Activated naive CD8-positive, alpha-beta T cell treated with anti-CD3 and anti-CD28 coated beads, Interleukin-2, amount 10 ng/mL, durations not matched to agents 7 days and 5 days (primary cell): Measurements from ENCODE around the gene PIGM. TPM values are rescaled to one million over a fixed set of nuclear protein-coding genes. Genes with fewer than 3 reads are reported as not detected.
"Not testable (repeated sequence)": the region's sequence is repeated elsewhere in the genome, so short reads cannot be mapped to it uniquely, and the experiment has no call there.

Experiments
- ATAC-seq: fragments of 150-1000 bp; cut with Tn5 transposase; one replicate; pipeline ENCODE4 v1.10.0; 2021; ENCODE audit warnings: low read depth, moderate library complexity
- POLR2A ChIA-PET: fragments of 350-600 bp; sonication (Branson Sonifier 250); formaldehyde crosslinking; loops from one replicate; lab custom pipeline; 2021; ENCODE audit warnings: antibody characterized with exemption; lab: Charles Lee
- DNase-seq: peaks from one replicate; pipeline ENCODE4 v3.0.0; 2021
- H3K27ac Mint-ChIP-seq: one replicate; pipeline ENCODE4 v1.8.0; 2022; ENCODE audit warnings: mild to moderate bottlenecking, mixed read lengths
- H3K27me3 Mint-ChIP-seq: one replicate; pipeline ENCODE4 v1.8.0; 2022; ENCODE audit warnings: mild to moderate bottlenecking, moderate library complexity, mixed read lengths
- H3K36me3 Mint-ChIP-seq: one replicate; pipeline ENCODE4 v1.8.0; 2021; ENCODE audit warnings: mild to moderate bottlenecking, mixed read lengths
- H3K4me1 Mint-ChIP-seq: one replicate; pipeline ENCODE4 v1.8.0; 2021; ENCODE audit warnings: mixed read lengths
- H3K4me3 Mint-ChIP-seq: one replicate; pipeline ENCODE4 v1.8.0; 2022; ENCODE audit warnings: mild to moderate bottlenecking, moderate library complexity, mixed read lengths
- H3K9me3 Mint-ChIP-seq: one replicate; pipeline ENCODE4 v1.8.0; 2021; ENCODE audit warnings: mixed read lengths
- total RNA-seq, 2 experiments: library from RNA; stranded (reverse); gene quantifications; one replicate each; pipeline ENCODE4 v1.2.3, GENCODE V29; 2021

Gene PIGM
- total RNA-seq, 2 experiments from 2014 or later: 7.2 to 7.3 TPM

GRCh38 chr1:160050619-160051018, 18.8 kb upstream of the PIGM start:
- Mint-ChIP-seq H3K9me3 (no peaks in the 10 kb centered on the region), H3K36me3 (no peaks in the 10 kb centered on the region), H3K27ac (no peak overlapping the region), H3K4me3 (no peak overlapping the region), H3K4me1 (peaks cover 15% of the 10 kb centered on the region), H3K27me3 (peaks cover 16% of the 10 kb centered on the region)
- POLR2A ChIA-PET: no interaction called here
- DNase-seq (no peak), ATAC-seq (no peak)

GRCh38 chr1:160050182-160050581, 18.4 kb upstream of the PIGM start:
- H3K4me1 Mint-ChIP-seq: peaks cover 15% of the 10 kb centered on the region
- H3K27ac Mint-ChIP-seq: not testable (repeated sequence)

DNA sequence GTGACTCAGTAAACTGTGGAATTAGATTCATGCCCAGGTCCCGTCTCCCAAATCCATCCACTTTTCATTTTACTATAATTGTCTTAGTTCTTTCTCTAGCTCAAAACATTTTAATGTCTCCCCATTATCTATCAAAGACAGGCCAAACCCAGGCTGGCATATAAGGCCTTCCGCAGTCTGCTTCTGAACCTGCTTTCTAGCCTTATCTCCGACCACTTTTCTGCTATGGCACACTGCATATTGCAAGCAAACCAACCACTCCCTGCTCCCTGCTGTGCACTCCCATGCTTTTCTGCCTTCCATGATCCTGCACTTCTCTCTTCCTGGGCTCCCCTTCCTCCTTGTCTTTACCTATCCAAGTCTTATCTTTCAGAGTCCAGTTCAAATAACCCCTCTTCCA, 17.3 kb upstream of the PIGM start:
- Mint-ChIP-seq H3K4me3 (no peak overlapping the region), H3K27ac (no peak overlapping the region), H3K4me1 (peaks cover 14% of the 10 kb centered on the region), H3K9me3 (no peaks in the 10 kb centered on the region), H3K36me3 (no peaks in the 10 kb centered on the region), H3K27me3 (peaks cover 24% of the 10 kb centered on the region)
- ATAC-seq: no peak
- POLR2A ChIA-PET: no interaction called here
- DNase-seq: no peak

More at GRCh38 chr1:160050182-160050581, 18.4 kb upstream of the PIGM start:
- POLR2A ChIA-PET, DNase-seq, H3K9me3 Mint-ChIP-seq, H3K4me3 Mint-ChIP-seq, ATAC-seq, H3K36me3 Mint-ChIP-seq: not testable (repeated sequence)
- peaks cover 16% of the 10 kb centered on the region for H3K27me3 Mint-ChIP-seq

DNA sequence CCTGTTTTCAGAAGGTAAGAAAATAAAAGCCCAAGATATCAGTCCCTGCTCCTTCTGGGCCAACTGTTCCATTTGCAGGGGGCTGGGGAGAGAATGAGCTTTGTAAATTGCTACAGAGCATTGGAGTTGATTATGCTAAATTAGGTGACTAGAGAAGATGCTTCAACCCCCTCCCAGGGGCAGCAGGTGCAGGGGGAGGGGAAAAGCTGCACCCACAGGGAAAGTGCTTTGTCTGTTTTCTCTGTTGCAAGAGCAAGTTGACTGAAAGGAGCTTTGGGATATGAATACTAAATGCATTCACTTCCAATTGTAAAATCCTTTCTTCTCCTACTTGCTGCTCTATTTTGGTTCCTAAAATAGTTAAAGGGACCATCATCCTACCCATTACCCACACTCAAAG, 16.5 kb upstream of the PIGM start:
- Mint-ChIP-seq H3K36me3 (no peaks in the 10 kb centered on the region), H3K27ac (no peak overlapping the region), H3K4me1 (peaks cover 13% of the 10 kb centered on the region), H3K27me3 (peaks cover 22% of the 10 kb centered on the region), H3K4me3 (no peak overlapping the region), H3K9me3 (no peaks in the 10 kb centered on the region)
- DNase-seq (no peak), ATAC-seq (no peak)
- POLR2A ChIA-PET: no interaction called here

DNA sequence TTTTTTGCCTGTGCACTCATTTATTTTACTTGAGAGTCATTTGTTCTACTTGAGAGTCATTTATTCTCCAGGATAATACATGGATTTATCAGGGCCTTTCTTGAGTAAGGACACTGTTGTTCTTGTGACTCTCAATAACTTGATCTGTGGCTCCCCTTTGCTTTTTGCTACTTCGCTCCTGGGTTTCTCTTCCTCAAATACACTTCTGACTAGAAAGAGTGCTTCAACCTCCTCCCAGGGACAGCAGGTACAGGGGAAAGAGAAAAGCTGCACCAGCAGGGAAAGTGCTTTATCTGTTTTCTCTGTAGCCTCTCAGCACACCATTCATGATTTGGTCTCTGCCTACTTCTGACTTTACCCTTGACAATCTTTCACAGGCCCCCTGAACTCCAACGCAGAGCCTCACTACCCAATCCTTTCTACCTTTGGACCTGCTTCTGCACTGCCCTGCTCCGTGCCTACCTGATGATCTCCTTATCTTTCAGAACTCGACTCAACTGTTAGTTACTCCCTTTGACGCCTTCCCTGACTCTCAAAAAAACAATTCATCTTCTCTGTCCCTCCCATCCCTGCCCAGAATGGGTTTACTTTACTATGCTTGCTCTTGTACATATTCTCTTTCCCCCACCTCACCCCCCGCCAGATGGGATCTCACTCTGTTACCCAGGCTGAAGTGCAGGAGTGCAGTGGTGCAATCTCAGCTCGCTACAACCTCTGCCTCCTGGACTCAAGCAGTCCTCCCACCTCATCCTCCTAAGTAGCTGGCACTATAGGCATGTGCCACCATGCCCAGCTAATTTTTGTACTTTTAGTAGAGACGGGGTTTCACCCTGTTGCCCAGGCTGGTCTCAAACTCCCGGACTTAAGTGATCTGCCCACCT, 15.6 kb upstream of the PIGM start:
- H3K27me3 Mint-ChIP-seq: peaks cover 19% of the 10 kb centered on the region

DNA sequence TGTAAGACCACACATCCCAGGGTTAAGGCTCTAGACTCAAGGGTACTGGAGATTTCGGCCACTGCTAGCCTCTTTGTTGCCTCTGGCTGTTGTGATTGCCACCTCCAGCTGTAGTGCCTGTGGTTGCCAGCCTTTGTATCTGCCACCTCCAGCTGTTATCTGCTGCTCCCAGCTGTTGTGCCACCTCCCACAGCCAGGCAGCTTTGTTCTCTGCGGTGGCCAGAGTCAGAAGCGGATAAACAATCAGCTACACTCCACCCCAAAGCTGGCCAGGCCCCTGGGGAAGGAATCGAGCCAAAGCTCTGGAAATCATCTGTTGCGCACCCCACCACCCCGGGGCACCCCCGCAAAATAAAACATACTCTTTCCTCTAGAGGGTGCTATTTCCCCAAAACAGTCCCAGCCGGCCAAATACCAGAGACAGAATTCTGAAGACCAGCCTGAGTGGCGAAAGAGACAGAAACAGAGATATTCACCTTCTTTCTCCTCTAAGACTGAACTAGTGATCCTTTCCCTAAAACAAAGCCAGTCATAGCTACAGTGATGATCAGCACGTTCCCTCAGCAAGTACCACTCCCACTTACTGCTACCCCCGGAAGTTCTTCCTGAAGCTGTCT, 14.8 kb upstream of the PIGM start:
- peaks cover 13% of the 10 kb centered on the region for H3K4me1 Mint-ChIP-seq
- ATAC-seq (peak; percentile 80), DNase-seq (peak; percentile 47)
- H3K36me3 Mint-ChIP-seq: no peaks in the 10 kb centered on the region
- H3K27ac Mint-ChIP-seq: peak overlapping the region; percentile 84
- H3K9me3 Mint-ChIP-seq: no peaks in the 10 kb centered on the region
- peaks cover 17% of the 10 kb centered on the region for H3K27me3 Mint-ChIP-seq
- POLR2A ChIA-PET: interaction anchor here (0.6 to 1.6 kb wide), 6 partner anchors 15 to 219 kb away, joined by 3 to 4 read pairs (median 3); partner anchors contain the start of genes IGSF8 and PIGM
- peak overlapping the region; percentile 78 for H3K4me3 Mint-ChIP-seq

More for the DNA sequence above, 15.6 kb upstream of the PIGM start:
- Mint-ChIP-seq H3K27ac (peak overlapping the region; percentile 84), H3K36me3 (no peaks in the 10 kb centered on the region), H3K4me1 (peaks cover 13% of the 10 kb centered on the region), H3K9me3 (no peaks in the 10 kb centered on the region), H3K4me3 (peak overlapping the region; percentile 78)
- DNase-seq (no peak), ATAC-seq (no peak)
- POLR2A ChIA-PET: interaction anchor here (1.0 to 1.6 kb wide), 4 partner anchors 15 to 51 kb away, joined by 3 to 4 read pairs (median 3); partner anchors contain the start of genes IGSF8 and PIGM

GRCh38 chr1:160045653-160046052, 13.9 kb upstream of the PIGM start:
- ATAC-seq (no peak), DNase-seq (no peak)
- Mint-ChIP-seq H3K27ac (no peak overlapping the region), H3K36me3 (no peaks in the 10 kb centered on the region), H3K4me1 (peaks cover 13% of the 10 kb centered on the region), H3K27me3 (peaks cover 15% of the 10 kb centered on the region), H3K9me3 (no peaks in the 10 kb centered on the region), H3K4me3 (no peak overlapping the region)
- POLR2A ChIA-PET: interaction anchor here (0.7 to 1.9 kb wide), 3 partner anchors 32 to 123 kb away, joined by 3 to 4 read pairs (median 4); partner anchors contain the start of gene IGSF9

- Mint-ChIP-seq H3K9me3 (no peaks in the 10 kb centered on the region), H3K4me1 (peaks cover 13% of the 10 kb centered on the region), H3K27me3 (peaks cover 15% of the 10 kb centered on the region), H3K36me3 (peaks cover 2% of the 10 kb centered on the region), H3K4me3 (no peak overlapping the region), H3K27ac (no peak overlapping the region)
- ATAC-seq (no peak), DNase-seq (no peak)
- POLR2A ChIA-PET: no interaction called here
These were observed 11.8 kb upstream of the PIGM start for GRCh38 chr1:160043543-160043942.

- H3K9me3 Mint-ChIP-seq: no peaks in the 10 kb centered on the region
- H3K36me3 Mint-ChIP-seq: peaks cover 2% of the 10 kb centered on the region
- H3K27ac Mint-ChIP-seq: no peak overlapping the region
- POLR2A ChIA-PET: no interaction called here
- H3K4me1 Mint-ChIP-seq: no peaks in the 10 kb centered on the region
- peaks cover 11% of the 10 kb centered on the region for H3K27me3 Mint-ChIP-seq
- ATAC-seq: no peak
- H3K4me3 Mint-ChIP-seq: no peak overlapping the region
- no peak for DNase-seq
These were observed 8.7 kb upstream of the PIGM start for GRCh38 chr1:160040476-160040875.

- H3K27me3 Mint-ChIP-seq: no peaks in the 10 kb centered on the region
- peaks cover 6% of the 10 kb centered on the region for H3K36me3 Mint-ChIP-seq
- peak overlapping the region; percentile 94 for H3K27ac Mint-ChIP-seq
- peak overlapping the region; percentile 94 for H3K4me3 Mint-ChIP-seq
- DNase-seq (no peak), ATAC-seq (no peak)
- no peaks in the 10 kb centered on the region for H3K9me3 Mint-ChIP-seq
- POLR2A ChIA-PET: interaction anchor here (0.7 to 3.4 kb wide), 3 partner anchors 15 to 108 kb away, joined by 3 to 22 read pairs (median 4); partner anchors contain the start of gene TAGLN2
- peaks cover 23% of the 10 kb centered on the region for H3K4me1 Mint-ChIP-seq
These were observed 503 bp upstream of the PIGM start for GRCh38 chr1:160032165-160032820.

DNA sequence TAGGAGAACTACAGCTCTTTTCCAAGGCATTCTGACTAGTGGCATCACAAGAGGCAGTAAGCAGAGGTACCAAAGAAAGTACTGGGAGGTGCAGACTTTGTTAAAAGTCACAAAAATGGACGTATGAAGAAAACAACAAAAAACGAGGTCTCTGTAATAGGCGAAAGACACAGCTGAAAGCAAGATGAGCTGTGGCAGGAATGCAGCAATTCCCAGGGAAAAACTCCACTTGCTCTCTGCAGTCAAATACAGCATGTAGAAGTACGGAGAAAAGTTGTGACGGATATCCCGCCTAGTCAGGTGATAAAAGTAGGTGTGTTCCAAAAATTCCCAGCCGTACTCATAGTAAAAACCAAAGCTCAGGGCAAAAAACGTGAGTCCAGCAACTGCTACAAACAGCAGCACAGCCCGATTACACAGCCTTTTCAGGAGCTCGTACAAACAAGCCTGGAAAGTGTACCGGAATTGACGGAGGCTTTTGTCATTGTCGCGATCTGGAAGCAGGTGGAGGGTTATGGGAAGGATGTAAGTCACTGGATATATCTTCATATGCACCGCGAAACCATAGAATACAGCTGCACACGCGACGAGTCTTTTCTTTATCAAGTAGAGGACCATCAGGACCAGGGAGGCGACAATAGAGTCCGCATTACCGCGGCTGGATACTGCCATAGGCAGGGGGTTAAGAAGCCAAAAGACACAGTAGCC, 979 bp downstream of the PIGM start:
- Mint-ChIP-seq H3K4me1 (peaks cover 25% of the 10 kb centered on the region), H3K27ac (peak overlapping the region; percentile 94), H3K27me3 (no peaks in the 10 kb centered on the region), H3K4me3 (peak overlapping the region; percentile 94), H3K9me3 (no peaks in the 10 kb centered on the region), H3K36me3 (peaks cover 8% of the 10 kb centered on the region)
- POLR2A ChIA-PET: interaction anchor here (1.0 to 3.4 kb wide), 4 partner anchors 48 to 110 kb away, joined by 3 to 22 read pairs (median 3); partner anchors contain the start of genes IGSF8 and TAGLN2
- peak; percentile 2 for ATAC-seq
- DNase-seq: no peak

DNA sequence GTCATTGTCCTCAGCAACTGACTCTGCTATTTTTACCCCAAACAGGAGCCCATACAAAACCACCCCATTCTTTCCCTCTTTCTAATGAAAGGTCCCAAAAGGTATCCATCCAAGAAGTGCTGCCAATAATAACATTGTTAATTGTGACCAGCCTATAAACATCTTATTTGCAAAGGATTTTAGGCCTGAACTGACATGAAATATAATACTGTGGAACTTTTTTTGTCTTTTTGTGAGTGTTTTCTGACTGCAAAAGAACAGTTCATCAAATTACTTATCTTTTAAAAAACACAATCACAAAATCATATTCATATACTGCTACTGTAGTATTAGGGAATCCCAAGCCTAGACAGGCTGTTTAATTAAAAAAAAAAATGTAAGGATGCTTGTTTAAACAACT, 3.4 kb downstream of the PIGM start:
- Mint-ChIP-seq H3K27ac (no peak overlapping the region), H3K36me3 (peaks cover 8% of the 10 kb centered on the region), H3K9me3 (no peaks in the 10 kb centered on the region), H3K4me3 (no peak overlapping the region), H3K4me1 (peaks cover 23% of the 10 kb centered on the region), H3K27me3 (no peaks in the 10 kb centered on the region)
- no peak for ATAC-seq
- DNase-seq: no peak
- POLR2A ChIA-PET: no interaction called here
